Lower lobe of right lung (tissue), 2 donors: ENCODE measurements around the gene GATD1. TPM values are rescaled to one million over a fixed set of nuclear protein-coding genes. Genes with fewer than 3 reads are reported as not detected.

ENCODE experiments used
- ATAC-seq, 2 donors: fragments of 200-7000 bp; cut with Tn5 transposase; one replicate each; pipeline ENCODE4 v1.9.1; 2020 to 2022; ENCODE audit warnings: mild to moderate bottlenecking in 2 of 2, moderate library complexity in 2 of 2
- DNase-seq: peaks from one replicate; pipeline ENCODE4 v3.0.0-alpha.2; 2020
- H3K27ac ChIP-seq: fragments of 200-600 bp; one replicate; pipeline ENCODE4 v1.8.0; 2022
- H3K27me3 ChIP-seq: fragments of 200-600 bp; one replicate; pipeline ENCODE4 v1.8.0; 2022; ENCODE audit warnings: low read depth
- H3K36me3 ChIP-seq: fragments of 200-600 bp; one replicate; pipeline ENCODE4 v1.8.0; 2022; ENCODE audit warnings: mild to moderate bottlenecking
- H3K4me1 ChIP-seq: fragments of 200-600 bp; one replicate; pipeline ENCODE4 v1.8.0; 2022
- H3K4me3 ChIP-seq: fragments of 200-600 bp; one replicate; pipeline ENCODE4 v1.8.0; 2022; ENCODE audit warnings: mild to moderate bottlenecking
- H3K9me3 ChIP-seq: fragments of 200-600 bp; one replicate; pipeline ENCODE4 v1.8.0; 2022
- CTCF ChIP-seq: fragments of 200-600 bp; IDR thresholded peaks from one replicate; pipeline ENCODE4 v1.8.0; 2022; ENCODE audit warnings: antibody characterized with exemption, mild to moderate bottlenecking
- intact Hi-C: fragments of 100-400 bp; cut with DNase I; formaldehyde crosslinking; loops from one replicate; pipeline ENCODE4 v1.11.0; 2022
- total RNA-seq: library from RNA; stranded (reverse); fragmentation: NEBNext Ultra II Directional; extraction: Animal tissue kit (Norgen Biotek cat#: 25700); gene quantifications from one replicate; pipeline ENCODE4 v1.2.1, GENCODE V29; 2021
- donor health status: DM: no; HTN: yes; CAD: no; lungs with severe emphysema.

The GATD1 gene
- total RNA-seq, 1 donor from 2014 or later = 46.7 TPM

DNA sequence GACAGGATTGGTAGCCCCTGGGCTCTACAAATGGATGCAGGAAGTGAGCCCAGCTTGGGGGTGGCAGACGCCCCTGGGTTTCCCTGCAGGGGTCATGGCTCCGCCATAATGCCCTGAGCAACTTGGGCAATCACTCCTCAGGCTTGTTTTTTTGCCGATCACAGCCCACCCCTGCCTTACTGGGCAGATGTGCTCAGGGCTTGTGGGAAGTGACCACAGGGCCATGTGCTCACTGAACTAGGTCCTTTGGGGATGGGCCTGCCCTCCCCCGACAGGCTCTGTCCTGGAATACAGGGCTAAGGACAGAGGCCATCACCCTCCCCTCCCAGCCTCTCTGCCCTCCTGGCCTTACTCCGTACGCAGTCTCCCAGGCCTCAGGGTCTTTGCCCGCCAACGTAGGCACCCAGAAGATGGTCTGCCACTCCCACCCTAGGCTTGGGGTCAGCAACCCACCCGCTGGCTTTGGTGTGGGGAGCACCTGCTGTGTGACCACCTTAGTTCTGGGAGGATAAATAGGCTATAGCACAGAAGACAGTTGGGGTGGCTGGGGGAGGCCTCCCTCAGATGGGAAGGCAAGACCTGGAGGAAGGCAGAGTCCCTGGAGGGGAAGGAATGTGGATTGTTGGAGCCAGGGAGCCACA lies 36.3 kb upstream of the GATD1 start:
- no peaks in the 10 kb centered on the region for H3K27me3 ChIP-seq
- no peak overlapping the region for H3K27ac ChIP-seq
- ATAC-seq (no peak), DNase-seq (no peak)
- H3K9me3 ChIP-seq = no peaks in the 10 kb centered on the region
- no peak for TF ChIP-seq CTCF
- peaks cover 26% of the 10 kb centered on the region for H3K4me1 ChIP-seq
- intact Hi-C loops = no loop called here
- no peak overlapping the region for H3K4me3 ChIP-seq
- peaks cover 33% of the 10 kb centered on the region for H3K36me3 ChIP-seq

DNA sequence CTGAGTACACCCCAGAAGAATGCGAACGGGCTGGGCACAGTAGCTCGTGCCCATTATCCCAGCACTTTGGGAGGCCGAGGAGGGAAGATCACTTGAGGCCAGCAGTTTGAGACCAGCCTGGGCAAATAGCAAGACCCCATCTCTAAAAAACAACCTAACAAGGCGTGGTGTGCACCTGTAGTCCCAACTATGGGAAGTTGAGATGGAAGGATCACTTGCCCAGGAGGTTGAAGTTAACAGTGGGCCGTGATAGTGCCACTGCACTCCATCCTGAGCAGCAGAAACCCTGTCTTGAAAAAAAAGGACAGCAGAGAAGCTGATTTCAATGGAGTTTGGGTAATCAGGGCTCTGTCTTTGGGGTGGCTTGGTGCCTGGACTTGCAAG lies 35.8 kb upstream of the GATD1 start:
- no peak for DNase-seq
- Histone ChIP-seq H3K27me3 (no peaks in the 10 kb centered on the region), H3K9me3 (no peaks in the 10 kb centered on the region), H3K4me3 (no peak overlapping the region), H3K4me1 (peaks cover 28% of the 10 kb centered on the region), H3K36me3 (peaks cover 33% of the 10 kb centered on the region), H3K27ac (no peak overlapping the region)
- intact Hi-C loops = no loop called here
- no peak for TF ChIP-seq CTCF
- ATAC-seq = no peak

- Histone ChIP-seq H3K4me3 (no peak overlapping the region), H3K36me3 (peaks cover 33% of the 10 kb centered on the region), H3K27me3 (no peaks in the 10 kb centered on the region), H3K27ac (no peak overlapping the region), H3K9me3 (no peaks in the 10 kb centered on the region), H3K4me1 (peaks cover 29% of the 10 kb centered on the region)
- ATAC-seq (no peak), DNase-seq (no peak)
- intact Hi-C loops = no loop called here
- no peak for TF ChIP-seq CTCF
Measured at GRCh38 chr11:812390-812789, 35.1 kb upstream of the GATD1 start.

- Histone ChIP-seq H3K4me1 (peaks cover 29% of the 10 kb centered on the region), H3K4me3 (peak overlapping the region; percentile 90), H3K27ac (no peak overlapping the region), H3K27me3 (no peaks in the 10 kb centered on the region), H3K9me3 (no peaks in the 10 kb centered on the region), H3K36me3 (peaks cover 33% of the 10 kb centered on the region)
- ATAC-seq (no peak), DNase-seq (no peak)
- no peak for TF ChIP-seq CTCF
- intact Hi-C loops = no loop called here
Measured at GRCh38 chr11:811446-812245, 34.4 kb upstream of the GATD1 start.

GRCh38 chr11:810040-810567 lies 32.8 kb upstream of the GATD1 start:
- intact Hi-C loops = no loop called here
- H3K27ac ChIP-seq = peak overlapping the region; percentile 99
- H3K4me3 ChIP-seq = peak overlapping the region; percentile 90
- DNase-seq (no peak), ATAC-seq (peak; percentile 3 to 18)
- no peak for TF ChIP-seq CTCF
- H3K27me3 ChIP-seq = no peaks in the 10 kb centered on the region
- H3K9me3 ChIP-seq = no peaks in the 10 kb centered on the region
- peaks cover 35% of the 10 kb centered on the region for H3K4me1 ChIP-seq
- peaks cover 33% of the 10 kb centered on the region for H3K36me3 ChIP-seq
